Coronary artery (tissue), 2 donors: ENCODE measurements around the gene REEP6.
A peak's percentile ranks its signal among the peaks of the same experiment; 100 is the strongest.

Experiments used
- DNase-seq: peaks from one replicate; pipeline ENCODE4 v3.0.0-alpha.2; 2017; ENCODE audit warnings: low spot score
- H3K27ac ChIP-seq, 2 donors: fragments of 200-600 bp; sonication (generic); one replicate each; pipeline ENCODE4 v1.5.1; 2016 to 2019
- H3K4me3 ChIP-seq: fragments of 200-600 bp; sonication (generic); 2 replicates; pipeline ENCODE4 v1.5.1; 2016; ENCODE audit warnings: mild to moderate bottlenecking, moderate library complexity
- TF ChIP-seq, protein P1 (sequence below): fragments of 200-600 bp; sonication (generic); IDR thresholded peaks from one replicate; pipeline ENCODE4 v1.5.1; 2019; ENCODE audit warnings: antibody characterized with exemption

Gene REEP6

DNA sequence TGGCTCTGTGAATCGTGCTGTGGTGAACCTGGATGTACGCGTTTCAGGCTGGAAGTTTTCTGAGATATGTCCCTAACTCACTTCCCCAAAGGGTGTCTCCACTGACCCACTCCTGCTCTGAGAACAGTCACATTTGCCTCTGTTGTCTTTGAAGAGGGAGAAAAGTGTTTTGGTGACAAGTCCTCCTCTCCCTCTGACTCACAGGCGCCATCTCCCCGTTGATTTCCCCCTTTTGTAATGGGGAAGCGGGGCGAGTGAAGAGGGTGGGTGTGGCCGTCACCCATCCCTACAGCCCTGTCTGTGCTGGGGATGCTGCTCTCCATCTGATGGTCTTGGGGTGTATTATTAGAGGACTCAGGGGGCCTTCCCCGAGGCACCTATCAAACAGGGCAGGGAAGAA lies 31.5 kb upstream of the REEP6 start:
- no peak overlapping the region for H3K4me3 ChIP-seq
- TF ChIP-seq, protein P1, sequence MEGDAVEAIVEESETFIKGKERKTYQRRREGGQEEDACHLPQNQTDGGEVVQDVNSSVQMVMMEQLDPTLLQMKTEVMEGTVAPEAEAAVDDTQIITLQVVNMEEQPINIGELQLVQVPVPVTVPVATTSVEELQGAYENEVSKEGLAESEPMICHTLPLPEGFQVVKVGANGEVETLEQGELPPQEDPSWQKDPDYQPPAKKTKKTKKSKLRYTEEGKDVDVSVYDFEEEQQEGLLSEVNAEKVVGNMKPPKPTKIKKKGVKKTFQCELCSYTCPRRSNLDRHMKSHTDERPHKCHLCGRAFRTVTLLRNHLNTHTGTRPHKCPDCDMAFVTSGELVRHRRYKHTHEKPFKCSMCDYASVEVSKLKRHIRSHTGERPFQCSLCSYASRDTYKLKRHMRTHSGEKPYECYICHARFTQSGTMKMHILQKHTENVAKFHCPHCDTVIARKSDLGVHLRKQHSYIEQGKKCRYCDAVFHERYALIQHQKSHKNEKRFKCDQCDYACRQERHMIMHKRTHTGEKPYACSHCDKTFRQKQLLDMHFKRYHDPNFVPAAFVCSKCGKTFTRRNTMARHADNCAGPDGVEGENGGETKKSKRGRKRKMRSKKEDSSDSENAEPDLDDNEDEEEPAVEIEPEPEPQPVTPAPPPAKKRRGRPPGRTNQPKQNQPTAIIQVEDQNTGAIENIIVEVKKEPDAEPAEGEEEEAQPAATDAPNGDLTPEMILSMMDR: no peak
- DNase-seq: no peak
- H3K27ac ChIP-seq: no peak overlapping the region

DNA sequence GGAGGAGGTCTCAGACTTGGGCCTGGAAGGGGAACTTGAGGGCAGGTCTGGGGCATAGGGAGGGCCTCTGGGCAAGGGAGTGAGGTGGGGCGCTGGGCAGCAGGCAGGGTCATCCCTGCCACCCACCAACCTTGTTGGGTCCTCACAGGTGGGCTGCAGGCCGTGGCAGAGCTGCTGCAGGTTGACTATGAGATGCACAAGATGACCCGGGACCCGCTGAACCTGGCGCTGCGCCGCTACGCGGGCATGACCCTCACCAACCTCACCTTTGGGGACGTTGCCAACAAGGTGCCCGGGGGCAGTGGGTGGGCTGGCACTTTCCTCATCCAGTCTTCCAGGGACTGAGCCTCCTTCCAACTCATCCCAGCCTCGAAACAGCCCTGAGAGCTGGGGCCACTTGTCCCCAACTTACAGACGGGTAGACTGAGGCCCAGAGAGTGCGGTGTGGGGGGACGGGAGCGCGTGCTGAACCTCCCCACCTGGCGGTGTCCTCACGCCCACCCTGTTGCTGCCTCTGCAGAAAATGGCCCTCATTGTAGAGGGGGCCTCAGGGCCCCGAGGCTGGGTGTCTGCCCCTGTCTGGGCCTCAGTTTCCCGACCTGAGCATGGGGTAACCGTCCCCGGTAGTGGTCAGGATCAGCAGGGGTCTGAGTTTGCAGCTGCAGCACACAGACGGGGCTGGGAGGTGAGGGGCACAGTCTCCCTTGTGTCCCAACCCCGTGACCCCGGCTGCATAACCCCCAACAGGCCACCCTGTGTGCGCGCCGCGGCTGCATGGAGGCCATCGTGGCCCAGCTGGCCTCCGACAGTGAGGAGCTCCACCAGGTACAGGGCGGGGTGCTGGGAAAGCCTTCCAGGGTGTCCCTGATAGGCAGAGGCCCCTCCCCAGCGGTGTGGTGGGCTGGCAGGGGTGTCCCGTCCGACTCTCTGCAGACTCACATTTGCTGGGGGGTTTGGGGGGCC lies 30.7 kb upstream of the REEP6 start:
- no peak for DNase-seq
- TF ChIP-seq, protein P1: no peak
- H3K4me3 ChIP-seq: no peak overlapping the region

DNA sequence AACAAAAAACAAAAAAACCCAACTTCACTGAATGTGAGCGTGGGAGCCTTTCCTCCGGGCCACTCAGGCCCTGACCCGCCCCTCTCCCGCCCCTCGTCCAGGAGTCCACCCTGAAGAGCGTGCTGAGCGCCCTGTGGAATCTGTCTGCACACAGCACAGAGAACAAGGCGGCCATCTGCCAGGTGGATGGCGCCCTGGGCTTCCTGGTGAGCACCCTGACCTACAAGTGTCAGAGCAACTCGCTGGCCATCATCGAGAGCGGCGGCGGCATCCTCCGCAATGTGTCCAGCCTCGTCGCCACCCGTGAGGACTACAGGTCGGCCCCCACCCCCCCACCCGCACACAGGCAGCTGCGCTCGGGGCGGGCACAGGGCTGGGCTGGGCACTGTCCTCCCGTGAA lies 29.1 kb upstream of the REEP6 start:
- no peak for DNase-seq
- H3K4me3 ChIP-seq: no peak overlapping the region
- H3K27ac ChIP-seq: no peak overlapping the region

More for the DNA sequence above, 30.7 kb upstream of the REEP6 start:
- no peak overlapping the region for H3K27ac ChIP-seq

DNA sequence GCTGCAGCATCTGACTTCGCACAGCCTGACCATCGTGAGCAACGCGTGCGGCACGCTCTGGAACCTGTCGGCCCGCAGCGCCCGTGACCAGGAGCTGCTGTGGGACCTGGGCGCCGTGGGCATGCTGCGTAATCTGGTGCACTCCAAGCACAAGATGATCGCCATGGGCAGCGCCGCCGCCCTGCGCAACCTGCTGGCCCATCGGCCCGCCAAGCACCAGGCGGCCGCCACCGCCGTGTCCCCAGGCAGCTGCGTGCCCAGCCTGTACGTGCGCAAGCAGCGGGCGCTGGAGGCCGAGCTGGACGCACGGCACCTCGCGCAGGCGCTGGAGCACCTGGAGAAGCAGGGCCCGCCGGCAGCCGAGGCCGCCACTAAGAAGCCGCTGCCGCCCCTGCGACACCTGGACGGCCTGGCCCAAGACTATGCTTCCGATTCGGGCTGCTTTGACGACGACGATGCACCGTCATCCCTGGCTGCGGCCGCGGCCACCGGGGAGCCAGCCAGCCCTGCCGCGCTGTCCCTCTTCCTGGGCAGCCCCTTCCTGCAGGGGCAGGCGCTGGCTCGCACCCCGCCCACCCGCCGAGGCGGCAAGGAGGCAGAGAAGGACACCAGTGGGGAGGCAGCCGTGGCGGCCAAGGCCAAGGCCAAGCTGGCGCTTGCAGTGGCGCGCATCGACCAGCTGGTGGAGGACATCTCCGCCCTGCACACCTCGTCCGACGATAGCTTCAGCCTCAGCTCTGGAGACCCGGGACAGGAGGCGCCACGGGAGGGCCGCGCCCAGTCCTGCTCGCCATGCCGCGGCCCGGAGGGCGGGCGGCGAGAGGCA lies 25.6 kb upstream of the REEP6 start:
- no peak for DNase-seq
- TF ChIP-seq, protein P1: peak; percentile 23
- Histone ChIP-seq H3K27ac (no peak overlapping the region), H3K4me3 (no peak overlapping the region)

More for the DNA sequence above, 29.1 kb upstream of the REEP6 start:
- TF ChIP-seq, protein P1: no peak

DNA sequence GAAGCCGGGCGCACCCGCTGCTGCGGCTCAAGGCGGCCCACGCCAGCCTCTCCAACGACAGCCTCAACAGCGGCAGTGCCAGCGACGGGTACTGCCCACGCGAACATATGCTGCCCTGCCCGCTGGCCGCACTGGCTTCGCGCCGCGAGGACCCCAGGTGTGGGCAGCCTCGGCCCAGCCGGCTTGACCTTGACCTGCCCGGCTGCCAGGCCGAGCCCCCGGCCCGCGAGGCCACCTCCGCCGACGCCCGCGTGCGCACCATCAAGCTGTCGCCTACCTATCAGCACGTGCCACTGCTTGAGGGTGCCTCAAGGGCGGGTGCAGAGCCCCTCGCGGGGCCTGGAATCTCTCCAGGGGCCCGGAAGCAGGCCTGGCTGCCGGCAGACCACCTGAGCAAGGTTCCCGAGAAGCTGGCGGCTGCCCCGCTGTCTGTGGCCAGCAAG lies 24.9 kb upstream of the REEP6 start:
- no peak for DNase-seq
- no peak overlapping the region for H3K4me3 ChIP-seq

DNA sequence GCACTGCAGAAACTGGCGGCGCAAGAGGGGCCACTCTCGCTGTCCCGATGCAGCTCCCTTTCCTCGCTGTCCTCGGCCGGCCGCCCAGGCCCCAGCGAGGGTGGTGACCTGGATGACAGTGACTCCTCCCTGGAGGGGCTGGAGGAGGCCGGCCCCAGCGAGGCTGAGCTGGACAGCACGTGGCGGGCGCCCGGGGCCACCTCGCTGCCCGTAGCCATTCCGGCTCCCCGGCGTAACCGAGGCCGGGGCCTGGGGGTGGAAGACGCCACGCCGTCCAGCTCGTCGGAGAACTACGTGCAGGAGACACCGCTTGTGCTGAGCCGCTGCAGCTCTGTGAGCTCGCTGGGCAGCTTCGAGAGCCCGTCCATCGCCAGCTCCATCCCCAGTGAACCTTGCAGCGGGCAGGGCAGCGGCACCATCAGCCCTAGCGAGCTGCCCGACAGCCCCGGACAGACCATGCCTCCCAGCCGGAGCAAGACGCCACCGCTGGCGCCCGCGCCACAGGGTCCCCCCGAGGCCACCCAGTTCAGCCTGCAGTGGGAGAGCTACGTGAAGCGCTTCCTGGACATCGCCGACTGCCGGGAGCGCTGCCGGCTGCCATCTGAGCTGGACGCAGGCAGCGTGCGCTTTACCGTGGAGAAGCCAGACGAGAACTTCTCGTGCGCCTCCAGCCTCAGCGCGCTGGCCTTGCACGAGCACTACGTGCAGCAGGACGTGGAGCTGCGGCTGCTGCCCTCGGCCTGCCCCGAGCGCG lies 24.3 kb upstream of the REEP6 start:
- no peak for DNase-seq
- Histone ChIP-seq H3K27ac (no peak overlapping the region), H3K4me3 (peak overlapping the region; percentile 69)
- TF ChIP-seq, protein P1: no peak

More for the DNA sequence above, 24.9 kb upstream of the REEP6 start:
- H3K27ac ChIP-seq: no peak overlapping the region
- TF ChIP-seq, protein P1: peak; percentile 14
